Head of caudate nucleus (tissue), 42 donors: ENCODE data around the gene ME3.

Source experiments
- DNase-seq, 42 donors: peaks; one replicate each; pipeline versions ENCODE4 v3.0.0 to v3.0.0-alpha.2; 2020 to 2021; ENCODE audit warnings: mixed read lengths in 7 of 42
- intact Hi-C: fragments of 100-400 bp; cut with DNase I; formaldehyde crosslinking; loops from one replicate; pipeline ENCODE4 v1.15.0; 2022

ME3 gene

GRCh38 chr11:86696004-86696403, 23.6 kb upstream of the ME3 start:
- DNase-seq: no peak
- intact Hi-C loops: no loop called here

DNA sequence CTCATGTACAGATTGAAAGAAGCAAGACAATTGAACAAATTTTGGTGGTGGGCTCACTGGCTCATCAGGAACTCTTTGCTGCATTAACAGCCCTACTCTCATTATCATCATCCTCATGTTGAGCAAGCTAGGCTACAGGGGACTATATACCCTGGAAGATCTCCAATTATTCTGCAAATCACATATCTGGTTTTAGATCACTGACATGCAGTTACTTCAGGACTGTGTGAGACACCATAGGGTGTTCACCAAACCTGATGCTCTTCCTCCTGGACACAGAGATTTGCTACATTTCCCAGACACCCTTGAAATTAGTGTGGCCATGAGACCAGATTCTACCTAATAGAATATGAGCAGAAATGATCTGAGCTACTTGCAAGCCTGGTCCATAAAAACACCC, 23.0 kb upstream of the ME3 start:
- DNase-seq: no peak
- intact Hi-C loops: no loop called here

DNA sequence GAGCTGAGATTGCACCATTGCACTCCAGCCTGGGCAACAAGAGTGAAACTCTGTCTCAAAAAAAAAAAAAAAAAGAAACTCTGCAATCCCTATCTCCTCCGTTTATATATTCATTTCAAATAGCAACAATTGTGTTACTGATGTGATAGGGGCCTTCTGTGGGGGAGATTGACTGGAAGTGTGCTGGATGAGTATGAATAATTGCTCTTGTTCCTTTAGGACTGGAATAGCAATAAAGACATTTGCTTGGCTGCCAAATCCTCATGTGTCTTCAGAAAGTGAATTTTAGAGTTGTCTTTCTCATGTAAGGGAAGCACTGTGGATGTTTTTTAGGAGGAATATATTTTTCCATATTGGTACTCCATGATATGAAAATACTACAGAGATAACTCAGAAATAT, 21.1 kb upstream of the ME3 start:
- no peak for DNase-seq
- intact Hi-C loops: no loop called here

DNA sequence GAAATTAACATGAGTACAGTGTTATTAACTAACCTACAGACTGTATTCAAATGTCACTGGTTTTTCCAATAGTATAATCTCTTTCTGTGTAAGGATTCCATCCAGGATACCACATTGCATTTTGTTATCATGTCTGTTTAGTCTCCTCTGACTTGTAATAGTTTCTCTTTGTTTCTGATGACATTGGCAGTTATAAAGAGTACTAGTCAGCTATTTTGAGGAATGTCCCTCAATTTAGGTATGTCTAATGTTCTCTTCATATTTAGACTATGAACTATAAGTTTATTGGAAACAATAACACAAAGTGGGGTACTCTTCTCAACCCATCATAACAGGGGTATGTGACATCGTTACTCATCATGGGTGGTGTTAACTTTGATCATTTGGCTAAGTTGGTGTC, 20.3 kb upstream of the ME3 start:
- DNase-seq: no peak
- intact Hi-C loops: no loop called here

- intact Hi-C loops: no loop called here
- DNase-seq: no peak
These were observed 19.9 kb upstream of the ME3 start for GRCh38 chr11:86692317-86692716.

DNA sequence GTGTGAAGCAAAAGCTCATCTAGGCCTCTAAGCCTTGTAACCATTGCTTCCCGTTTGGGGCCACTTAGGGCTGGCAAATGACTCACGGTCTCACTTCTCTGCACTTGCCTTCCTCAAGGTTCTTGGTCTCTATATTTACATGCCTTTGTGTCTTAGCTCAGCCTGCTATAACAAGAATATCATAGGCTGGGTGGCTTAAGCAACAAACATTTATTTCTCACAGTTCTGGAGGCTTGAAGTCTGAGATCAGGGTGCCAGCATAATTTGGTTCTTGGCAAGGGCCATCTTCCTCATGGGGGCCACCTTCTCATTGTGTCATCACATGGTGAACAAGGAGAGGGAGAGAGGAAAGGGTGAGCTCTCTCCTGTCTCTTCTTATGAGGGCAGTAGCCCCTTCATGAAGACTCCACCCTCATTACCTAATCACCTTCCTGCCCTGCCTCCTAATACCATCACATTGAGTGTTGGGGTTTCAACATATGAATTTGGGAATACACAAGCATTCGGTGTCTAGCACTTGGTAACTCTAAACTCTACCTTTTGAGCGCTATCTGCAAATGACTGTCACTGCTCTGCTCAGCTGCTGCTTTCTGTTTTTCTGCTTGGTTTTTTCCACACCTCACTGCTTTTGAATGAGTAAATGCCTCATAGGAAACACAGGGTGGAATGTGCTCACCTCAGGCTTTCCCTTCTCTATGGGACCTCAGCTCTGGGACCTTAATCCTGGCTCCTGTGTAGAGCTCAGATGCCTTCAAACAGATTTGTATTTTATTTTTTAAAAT, 16.2 kb upstream of the ME3 start:
- intact Hi-C loops: no loop called here
- DNase-seq: no peak

- no peak for DNase-seq
- intact Hi-C loops: no loop called here
These were observed 14.9 kb upstream of the ME3 start for GRCh38 chr11:86687185-86687778.

DNA sequence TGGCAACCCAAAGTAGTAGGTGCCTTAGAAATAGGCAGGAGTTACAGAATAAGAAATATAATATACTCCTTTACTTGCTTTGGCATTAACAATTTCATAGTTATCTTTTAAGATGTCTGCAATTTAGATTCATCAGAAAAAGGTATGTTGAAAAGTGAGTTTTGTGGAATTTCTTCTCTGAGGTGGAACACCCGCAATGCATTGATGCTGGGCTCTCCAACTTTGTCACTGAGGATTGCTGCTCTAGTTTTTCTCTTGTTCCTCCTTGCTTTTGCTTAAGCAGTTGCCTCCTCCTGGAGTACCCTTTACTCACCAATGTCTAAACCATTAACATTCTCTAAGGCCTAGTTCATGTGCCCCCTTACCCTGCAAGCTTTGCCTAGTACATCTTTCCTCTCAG, 14.1 kb upstream of the ME3 start:
- intact Hi-C loops: no loop called here

DNA sequence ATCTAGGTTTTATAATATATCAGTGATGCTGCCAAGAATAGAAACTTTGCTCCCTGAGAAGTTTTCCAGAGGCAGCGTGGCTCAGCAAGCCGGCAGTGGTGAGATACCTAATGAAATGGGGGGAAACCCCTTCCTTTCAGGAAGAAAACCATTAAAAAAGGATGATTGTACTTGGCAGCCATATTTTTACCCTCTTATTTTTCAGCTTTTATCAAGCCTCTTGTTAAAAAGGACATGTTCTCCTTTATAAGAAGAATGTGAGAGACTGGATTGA, 9.0 kb upstream of the ME3 start:
- peak in 17 of 42 donors; percentile 20 to 57 (median 37) for DNase-seq
- intact Hi-C loops: no loop called here

More for the DNA sequence above, 14.1 kb upstream of the ME3 start:
- DNase-seq: no peak

- intact Hi-C loops: no loop called here
- DNase-seq: no peak
These were observed 8.5 kb upstream of the ME3 start for GRCh38 chr11:86680716-86681482.

DNA sequence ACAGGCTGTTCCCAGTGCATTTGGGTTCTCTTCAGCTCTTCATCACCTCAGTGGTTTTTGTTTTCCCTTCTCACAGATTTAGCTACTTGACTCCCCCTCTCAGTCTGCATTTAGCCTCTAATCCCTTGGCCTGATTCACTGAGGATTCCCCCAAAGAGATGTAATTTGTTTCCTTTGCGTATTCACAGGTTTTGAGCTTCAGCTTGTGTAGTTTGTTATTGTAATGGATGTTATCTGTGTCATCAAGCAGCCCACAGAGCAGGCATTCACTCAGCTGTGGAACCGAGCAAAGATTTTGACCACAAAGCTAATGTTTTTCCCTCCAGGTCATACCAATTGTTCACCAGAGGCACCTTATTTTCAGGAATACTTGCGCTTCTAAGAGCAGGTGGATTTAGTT, 6.4 kb upstream of the ME3 start:
- DNase-seq: no peak
- intact Hi-C loops: loop anchor here (10.0 kb wide), 2 partner anchors 66 to 126 kb away; partner anchors contain the start of gene PRSS23

GRCh38 chr11:86678296-86678695, 5.9 kb upstream of the ME3 start:
- intact Hi-C loops: loop anchor here (10.0 kb wide), 2 partner anchors 67 to 127 kb away; partner anchors contain the start of gene PRSS23
- no peak for DNase-seq

- no peak for DNase-seq
- intact Hi-C loops: loop anchor here (10.0 kb wide), 2 partner anchors 68 to 128 kb away; partner anchors contain the start of gene PRSS23
These were observed 4.2 kb upstream of the ME3 start for GRCh38 chr11:86676533-86677154.

DNA sequence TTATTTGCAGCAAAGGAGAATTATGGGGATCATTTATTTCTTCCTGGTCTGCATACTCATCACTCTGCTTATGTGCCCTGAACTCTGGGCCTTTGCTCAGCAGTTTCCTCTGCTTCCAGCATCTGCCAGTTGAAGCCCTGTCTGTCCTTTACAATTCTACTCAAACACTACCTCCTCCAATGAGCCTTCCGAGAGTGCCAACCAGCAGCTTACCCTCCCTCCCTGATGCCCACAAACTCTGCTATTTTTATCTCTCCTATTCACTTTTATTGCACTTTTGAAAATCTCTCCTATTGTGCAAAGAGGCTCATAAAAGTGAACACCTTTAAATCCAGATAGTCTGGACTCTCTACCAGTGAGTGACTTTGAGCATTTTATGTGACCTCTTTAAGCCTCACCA, 3.6 kb upstream of the ME3 start:
- DNase-seq: no peak
- intact Hi-C loops: loop anchor here (10.0 kb wide), 2 partner anchors 69 to 129 kb away; partner anchors contain the start of gene PRSS23

DNA sequence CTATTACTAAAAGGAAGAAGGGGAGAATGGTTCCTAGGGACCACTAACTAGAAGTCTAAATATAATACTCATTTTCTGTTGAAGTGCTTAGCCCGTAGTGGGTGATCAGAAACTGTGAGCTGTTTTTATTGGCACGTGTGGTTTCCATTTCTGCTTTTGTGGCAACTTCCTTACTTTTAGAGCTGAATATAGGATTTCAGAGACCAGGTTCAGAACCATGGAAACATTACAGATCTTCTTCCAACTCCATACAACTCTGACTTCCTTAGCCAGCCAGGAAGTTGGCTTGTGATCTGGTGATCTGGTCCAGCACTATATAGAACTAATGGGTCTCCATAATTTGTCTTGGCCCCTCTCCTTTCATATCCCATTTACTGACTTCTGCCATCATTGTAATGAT, 2.6 kb upstream of the ME3 start:
- intact Hi-C loops: loop anchor here (10.0 kb wide), 2 partner anchors 70 to 130 kb away; partner anchors contain the start of gene PRSS23
- DNase-seq: no peak

DNA sequence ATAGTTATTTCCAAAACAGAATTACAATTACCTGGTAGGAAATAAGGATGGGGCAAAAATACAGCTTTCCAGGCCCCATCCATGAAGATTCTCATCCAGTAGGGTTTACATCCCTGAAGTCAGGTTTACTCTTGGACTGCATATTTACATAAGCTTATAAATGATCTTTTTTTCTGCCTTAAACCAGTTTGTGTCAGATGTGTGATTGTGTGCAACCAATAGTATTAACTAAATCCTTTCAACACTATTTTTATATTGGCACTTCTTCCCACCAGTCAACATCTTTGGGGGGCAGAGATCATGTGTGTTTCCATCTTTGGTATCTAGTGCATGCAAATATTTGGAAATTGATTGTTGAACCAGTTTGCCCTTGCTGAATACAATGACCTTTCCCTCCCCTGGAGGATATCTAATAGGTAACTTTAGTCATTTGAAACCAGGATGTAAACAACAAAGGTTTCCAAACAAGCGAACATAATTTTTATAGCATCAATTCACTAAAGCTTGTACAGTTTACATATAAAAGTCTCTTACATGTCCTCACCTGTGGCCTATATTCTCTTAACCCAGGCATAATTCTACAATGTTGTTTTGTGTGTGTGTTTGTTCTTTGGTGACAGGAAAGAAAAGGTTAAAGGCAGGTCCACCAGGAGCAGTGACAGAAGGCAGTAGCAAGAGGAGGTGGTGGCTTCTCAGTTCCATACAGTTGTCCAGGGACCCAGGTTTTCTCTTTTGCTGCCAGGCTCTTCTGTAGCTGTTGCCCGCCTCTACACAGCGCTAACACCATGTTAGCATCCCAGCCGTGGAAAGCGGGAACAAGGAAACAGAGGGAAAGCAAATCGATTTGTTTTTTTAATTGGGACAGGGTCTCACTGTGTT, 1.7 kb upstream of the ME3 start:
- intact Hi-C loops: loop anchor here (10.0 kb wide), 2 partner anchors 71 to 131 kb away; partner anchors contain the start of gene PRSS23
- no peak for DNase-seq

DNA sequence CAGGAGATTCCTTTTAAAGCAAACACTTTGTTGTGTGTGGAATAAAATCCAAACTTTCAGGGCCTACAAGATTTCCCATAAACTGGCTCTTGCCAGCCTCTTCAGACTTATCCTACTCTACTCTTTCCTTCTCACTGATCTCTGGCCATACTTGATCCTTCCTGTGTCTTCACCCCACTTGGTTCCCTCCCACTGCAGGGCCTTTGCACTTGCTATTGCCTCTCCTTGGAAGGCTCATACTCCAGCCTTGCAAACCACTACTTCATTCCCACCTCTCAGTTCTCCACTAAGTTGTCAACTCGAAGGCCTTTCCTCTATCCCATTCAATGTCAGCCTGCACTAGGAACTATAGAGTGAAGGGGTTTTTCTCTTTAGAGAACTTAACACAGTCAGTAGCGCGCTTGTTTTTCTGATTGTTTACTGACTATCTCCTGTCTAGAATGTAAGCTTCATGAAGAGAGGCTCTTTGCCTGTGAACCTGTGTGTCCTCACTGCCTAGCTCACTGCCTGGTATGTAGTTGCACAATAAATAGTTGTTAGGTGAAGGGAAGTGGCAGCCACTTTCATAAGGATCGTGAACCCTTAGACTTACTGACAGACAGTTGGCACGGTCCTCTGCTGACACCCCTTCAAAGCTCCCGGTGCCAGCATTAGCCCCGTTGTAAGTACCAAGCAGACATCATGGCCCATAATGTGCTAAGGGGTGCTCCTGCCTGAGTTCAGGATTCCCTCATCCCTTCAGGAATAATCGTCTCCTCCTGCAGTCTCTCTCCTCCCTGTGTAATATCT, 833 bp upstream of the ME3 start:
- DNase-seq: no peak
- intact Hi-C loops: loop anchor here (10.0 kb wide), 2 partner anchors 72 to 132 kb away; partner anchors contain the start of gene PRSS23
